VCaP (cell line): ENCODE measurements around the gene HK1.

Experiments
- H3K27ac ChIP-seq: fragments of 450-650 bp; 2 replicates; pipeline ENCODE4 v1.5.1; 2017
- CTCF ChIP-seq: fragments of 450-650 bp; conservative IDR thresholded peaks from 2 replicates; pipeline ENCODE4 v1.5.1; 2017; ENCODE audit warnings: mild to moderate bottlenecking, moderate library complexity

Gene HK1

GRCh38 chr10:69259547-69260243, 18.6 kb upstream of the HK1 start:
- TF ChIP-seq CTCF, result no peak
- no peak overlapping the region for H3K27ac ChIP-seq

GRCh38 chr10:69261184-69261583, 17.1 kb upstream of the HK1 start:
- TF ChIP-seq CTCF, result no peak
- H3K27ac ChIP-seq, result no peak overlapping the region

- TF ChIP-seq CTCF, result no peak
- no peak overlapping the region for H3K27ac ChIP-seq
These were observed 16.0 kb upstream of the HK1 start for GRCh38 chr10:69262292-69262751.

GRCh38 chr10:69265521-69265920, 12.8 kb upstream of the HK1 start:
- H3K27ac ChIP-seq, result no peak overlapping the region
- TF ChIP-seq CTCF, result no peak

- no peak overlapping the region for H3K27ac ChIP-seq
- TF ChIP-seq CTCF, result no peak
These were observed 9.4 kb upstream of the HK1 start for GRCh38 chr10:69268761-69269416.

- H3K27ac ChIP-seq, result no peak overlapping the region
- TF ChIP-seq CTCF, result no peak
These were observed 8.5 kb upstream of the HK1 start for GRCh38 chr10:69269761-69270160.

GRCh38 chr10:69270990-69271389, 7.3 kb upstream of the HK1 start:
- TF ChIP-seq CTCF, result no peak
- no peak overlapping the region for H3K27ac ChIP-seq
